Inferior parietal cortex (tissue), 1 donor: Measurements from ENCODE around the gene VAV3.
"Not testable (repeated sequence)": the region's sequence is repeated elsewhere in the genome, so short reads cannot be mapped to it uniquely, and the experiment has no call there.

Experiments
- DNase-seq: peaks from one replicate; pipeline ENCODE4 v3.0.0-alpha.2; 2016; ENCODE audit errors: extremely low spot score

The VAV3 gene

GRCh38 chr1:107894605-107895004 is 70.4 kb downstream of the VAV3 start:
- no peak for DNase-seq

GRCh38 chr1:107893350-107893749 is 71.6 kb downstream of the VAV3 start:
- DNase-seq, result not testable (repeated sequence)

GRCh38 chr1:107889524-107889923 is 75.5 kb downstream of the VAV3 start:
- DNase-seq, result no peak

GRCh38 chr1:107883562-107883961 is 81.4 kb downstream of the VAV3 start:
- no peak for DNase-seq

GRCh38 chr1:107879927-107880326 is 85.1 kb downstream of the VAV3 start:
- no peak for DNase-seq

- DNase-seq, result no peak
These were observed 85.6 kb downstream of the VAV3 start for GRCh38 chr1:107879346-107879745.

GRCh38 chr1:107877745-107878144 is 87.2 kb downstream of the VAV3 start:
- no peak for DNase-seq

GRCh38 chr1:107877092-107877491 is 87.9 kb downstream of the VAV3 start:
- DNase-seq, result no peak

GRCh38 chr1:107875689-107876088 is 89.3 kb downstream of the VAV3 start:
- DNase-seq, result no peak

GRCh38 chr1:107874221-107874620 is 90.8 kb downstream of the VAV3 start:
- DNase-seq, result no peak

GRCh38 chr1:107871687-107872395 is 93.1 kb downstream of the VAV3 start:
- no peak for DNase-seq

- no peak for DNase-seq
These were observed 93.7 kb downstream of the VAV3 start for GRCh38 chr1:107871259-107871658.

GRCh38 chr1:107870696-107871095 is 94.3 kb downstream of the VAV3 start:
- no peak for DNase-seq

- no peak for DNase-seq
These were observed 97.1 kb downstream of the VAV3 start for GRCh38 chr1:107867897-107868296.

GRCh38 chr1:107867422-107867821 is 97.6 kb downstream of the VAV3 start:
- no peak for DNase-seq

GRCh38 chr1:107866870-107867269 is 98.1 kb downstream of the VAV3 start:
- DNase-seq, result no peak

- DNase-seq, result no peak
These were observed 99.4 kb downstream of the VAV3 start for GRCh38 chr1:107865627-107866026.

- no peak for DNase-seq
These were observed 101.6 kb downstream of the VAV3 start for GRCh38 chr1:107863342-107863741.

GRCh38 chr1:107862064-107862463 is 102.9 kb downstream of the VAV3 start:
- DNase-seq, result no peak

GRCh38 chr1:107858323-107858722 is 106.7 kb downstream of the VAV3 start:
- no peak for DNase-seq

GRCh38 chr1:107851418-107851817 is 113.6 kb downstream of the VAV3 start:
- no peak for DNase-seq

- DNase-seq, result not testable (repeated sequence)
These were observed 120.3 kb downstream of the VAV3 start for GRCh38 chr1:107844541-107845194.

GRCh38 chr1:107843989-107844388 is 121.0 kb downstream of the VAV3 start:
- DNase-seq, result no peak

- DNase-seq, result no peak
These were observed 122.7 kb downstream of the VAV3 start for GRCh38 chr1:107842241-107842640.
